ENCODE data around the gene FAM237B.
"Not testable (repeated sequence)": the region's sequence is repeated elsewhere in the genome, so short reads cannot be mapped to it uniquely, and the experiment has no call there.

FAM237B gene

DNA sequence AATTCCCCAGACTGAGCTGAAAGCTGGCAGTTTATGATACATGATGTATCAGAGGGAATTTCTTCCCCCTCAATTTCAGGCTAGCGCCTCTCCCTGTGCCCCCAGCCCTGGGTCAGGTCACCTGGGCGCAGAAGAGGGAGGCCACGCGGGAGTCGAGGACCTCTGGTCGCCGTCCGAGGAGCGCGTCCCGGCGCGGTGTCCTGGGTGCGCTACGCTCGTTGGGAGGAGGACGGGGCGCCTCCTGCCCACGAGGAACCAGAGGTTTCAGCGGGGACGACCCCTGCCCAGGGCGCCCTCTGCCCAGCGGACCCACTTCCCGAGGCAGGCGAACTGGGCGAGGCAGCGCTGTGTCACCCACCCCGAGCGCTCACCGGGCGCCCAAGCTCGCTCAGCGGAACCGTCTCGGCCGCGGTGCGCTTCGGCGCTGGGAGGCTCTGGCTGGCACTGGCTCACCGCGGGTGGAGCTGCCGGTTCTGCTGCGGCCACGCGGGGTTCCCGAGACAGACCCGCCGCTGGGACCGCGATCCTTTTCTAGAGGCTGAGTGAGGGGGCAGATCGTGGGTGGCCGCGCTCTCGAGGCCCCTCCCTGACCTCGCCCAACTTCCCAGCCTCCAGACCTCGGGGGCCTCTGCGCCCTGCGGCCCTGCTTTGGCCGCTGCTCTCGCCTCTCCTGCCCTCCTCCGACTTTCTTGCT lies at the start of gene FAM237B:
Gene FAM237B (minus strand): TSS at position 504 of the 694 bp plus-strand sequence. CDS start 1,556 bp downstream, outside the sequence.
- DNase-seq (ENCODE audit: low spot score) = peak; percentile 46

- no peak for DNase-seq (ENCODE audit: low spot score)
Observed at GRCh38 chr7:90351987-90352386, 30.9 kb upstream of the FAM237B start.

- DNase-seq (ENCODE audit: low spot score) = not testable (repeated sequence)
Observed at GRCh38 chr7:90350032-90350431, 28.9 kb upstream of the FAM237B start.

GRCh38 chr7:90349305-90349704 lies 28.2 kb upstream of the FAM237B start:
- DNase-seq (ENCODE audit: low spot score) = no peak

DNA sequence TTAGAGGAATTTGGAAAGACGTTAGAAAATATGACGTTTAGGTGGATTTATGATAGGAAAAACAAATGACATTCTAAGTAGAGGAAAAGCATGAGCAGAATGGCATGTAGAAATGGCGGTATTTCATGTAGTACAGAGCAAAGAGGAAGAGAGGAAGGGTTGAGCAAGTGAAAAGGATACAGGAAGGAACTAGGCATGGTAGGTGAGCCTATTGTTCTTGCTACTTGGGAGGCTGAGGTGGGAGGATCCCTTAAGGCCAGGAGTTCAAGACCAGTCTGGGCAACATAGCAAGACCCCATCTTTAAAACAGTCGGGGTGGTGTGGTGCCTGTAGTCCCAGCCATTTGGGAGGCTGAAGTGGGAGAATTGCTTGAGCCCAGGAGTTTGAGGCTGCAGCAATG lies 26.7 kb upstream of the FAM237B start:
- DNase-seq (ENCODE audit: low spot score) = no peak

GRCh38 chr7:90346336-90347125 lies 25.4 kb upstream of the FAM237B start, which contains the start of gene GTPBP10:
Gene GTPBP10 (plus strand): TSS chr7:90346716. CDS start chr7:90346742, 26 bp downstream.
- peak; percentile 91 for DNase-seq (ENCODE audit: low spot score)

DNA sequence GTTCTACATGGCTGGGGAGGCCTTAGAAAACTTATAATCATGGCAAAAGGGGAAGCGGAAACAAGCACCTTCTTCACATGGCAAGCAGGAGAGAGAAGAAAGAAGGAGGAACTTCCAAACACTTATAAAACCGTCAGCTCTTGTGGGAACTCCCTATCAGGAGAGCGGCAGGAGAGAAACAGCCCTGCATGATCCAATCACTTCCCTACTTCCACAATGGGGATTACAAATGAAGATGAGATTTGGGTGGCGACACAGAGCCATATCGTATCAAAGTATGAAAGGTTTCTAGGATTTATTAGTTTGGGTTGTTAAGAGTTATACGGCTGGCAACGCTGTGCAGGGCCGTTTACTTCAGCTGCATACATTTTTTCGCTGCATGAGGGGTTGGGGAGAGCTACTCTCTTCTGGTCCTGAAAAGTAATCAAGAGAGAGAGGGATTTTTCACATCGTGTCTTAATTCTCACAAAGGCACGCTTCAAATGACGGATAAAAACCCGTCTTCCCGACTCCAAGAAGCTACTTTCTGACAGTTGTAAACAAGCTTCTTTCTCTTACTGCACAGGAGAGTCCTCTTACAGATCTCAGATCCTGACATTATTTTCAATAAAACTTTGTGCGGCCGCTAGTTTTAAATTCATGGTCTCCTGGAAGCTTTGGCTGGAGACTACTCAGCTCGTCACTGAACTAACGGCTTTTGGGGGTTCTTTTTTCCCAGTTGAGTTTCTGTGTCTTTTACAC lies 24.7 kb upstream of the FAM237B start:
- no peak for DNase-seq (ENCODE audit: low spot score)

DNA sequence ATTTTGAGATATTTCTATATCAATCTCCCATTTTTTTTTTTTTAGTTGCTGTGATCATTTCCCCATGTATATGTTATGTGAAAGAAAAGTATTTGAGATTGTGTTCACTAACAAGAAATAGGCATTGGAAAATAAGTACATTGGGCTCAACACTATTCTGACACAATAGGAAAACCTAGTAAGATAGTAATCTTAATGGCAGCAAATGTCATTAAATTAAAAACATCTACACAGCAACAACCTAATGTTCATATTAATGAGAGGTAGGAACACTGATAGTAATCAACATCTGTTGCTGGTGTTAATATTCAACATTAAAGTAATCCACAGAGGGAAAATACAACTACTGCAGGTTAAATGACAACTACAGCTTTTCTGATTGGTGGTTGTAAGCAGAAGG lies 23.9 kb upstream of the FAM237B start:
- DNase-seq (ENCODE audit: low spot score) = no peak

- no peak for DNase-seq (ENCODE audit: low spot score)
Observed at GRCh38 chr7:90337106-90337505, 16.0 kb upstream of the FAM237B start.

- not testable (repeated sequence) for DNase-seq (ENCODE audit: low spot score)
Observed at GRCh38 chr7:90334926-90335325, 13.8 kb upstream of the FAM237B start.

- no peak for DNase-seq (ENCODE audit: low spot score)
Observed at GRCh38 chr7:90334193-90334843, 13.2 kb upstream of the FAM237B start.

DNA sequence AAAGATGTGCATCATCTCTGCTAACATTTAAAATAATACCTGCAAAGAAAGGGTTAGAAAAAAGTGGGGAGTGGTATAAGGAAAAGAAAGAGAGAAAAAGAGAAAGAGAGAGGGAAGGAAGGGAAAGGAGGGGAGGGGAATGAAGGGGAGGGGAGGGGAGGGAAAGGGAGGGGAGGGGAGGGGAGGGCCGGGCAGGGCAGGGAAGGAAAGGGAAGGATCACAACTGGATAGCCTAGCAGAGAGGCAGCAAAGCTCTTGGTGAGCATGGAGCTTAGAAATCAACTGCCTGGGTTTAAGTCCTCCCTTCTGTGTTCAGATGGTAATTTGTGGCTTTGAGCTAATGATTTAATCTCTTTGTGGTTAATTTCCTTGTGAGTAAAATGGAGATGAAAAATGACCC lies 5.4 kb upstream of the FAM237B start:
- no peak for DNase-seq (ENCODE audit: low spot score)

GRCh38 chr7:90322837-90323236 lies 1.7 kb upstream of the FAM237B start:
- no peak for DNase-seq (ENCODE audit: low spot score)

- DNase-seq (ENCODE audit: low spot score) = no peak
Observed at GRCh38 chr7:90320418-90320800, 695 bp downstream of the FAM237B start.

GRCh38 chr7:90320014-90320413 lies 1.1 kb downstream of the FAM237B start:
- DNase-seq (ENCODE audit: low spot score) = no peak

GRCh38 chr7:90313907-90314306 lies 7.2 kb downstream of the FAM237B start:
- no peak for DNase-seq (ENCODE audit: low spot score)

DNA sequence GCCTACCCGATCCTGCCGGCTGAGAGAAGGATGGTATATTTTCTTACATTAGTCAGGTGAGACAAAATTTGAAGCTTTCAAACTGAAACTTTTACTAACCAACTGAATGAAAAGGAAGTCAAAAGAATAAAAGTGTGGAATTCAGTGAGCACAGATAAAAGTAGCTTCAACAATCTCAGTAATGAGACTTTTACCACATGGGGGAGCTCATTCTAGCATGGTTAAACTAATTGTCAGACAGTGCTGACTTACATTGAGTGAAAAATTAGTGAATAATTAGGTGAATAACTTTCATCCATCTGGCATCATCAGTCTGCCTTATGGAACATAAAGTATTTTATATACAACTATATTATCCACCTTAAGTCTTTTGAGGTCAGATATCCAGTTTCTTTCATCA lies 8.4 kb downstream of the FAM237B start:
- no peak for DNase-seq (ENCODE audit: low spot score)

DNA sequence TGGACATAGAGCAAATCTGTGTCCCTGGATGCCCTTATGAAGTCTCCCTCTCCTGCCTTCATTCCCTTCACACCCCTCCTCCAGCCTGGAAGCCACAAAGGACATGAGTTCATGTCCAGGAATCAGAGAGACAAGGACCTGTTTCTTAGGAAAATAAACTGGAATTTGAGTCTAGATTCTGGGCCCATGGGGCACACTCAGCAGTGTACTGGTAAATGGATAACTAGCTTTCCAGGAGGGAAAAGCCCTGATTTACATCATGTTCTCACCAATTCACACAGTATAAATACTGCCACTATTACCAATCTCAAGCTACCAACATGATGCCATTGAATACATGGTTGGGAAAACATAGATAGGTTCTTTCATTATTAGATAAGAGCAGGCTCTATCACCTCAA lies 9.9 kb downstream of the FAM237B start:
- no peak for DNase-seq (ENCODE audit: low spot score)

DNA sequence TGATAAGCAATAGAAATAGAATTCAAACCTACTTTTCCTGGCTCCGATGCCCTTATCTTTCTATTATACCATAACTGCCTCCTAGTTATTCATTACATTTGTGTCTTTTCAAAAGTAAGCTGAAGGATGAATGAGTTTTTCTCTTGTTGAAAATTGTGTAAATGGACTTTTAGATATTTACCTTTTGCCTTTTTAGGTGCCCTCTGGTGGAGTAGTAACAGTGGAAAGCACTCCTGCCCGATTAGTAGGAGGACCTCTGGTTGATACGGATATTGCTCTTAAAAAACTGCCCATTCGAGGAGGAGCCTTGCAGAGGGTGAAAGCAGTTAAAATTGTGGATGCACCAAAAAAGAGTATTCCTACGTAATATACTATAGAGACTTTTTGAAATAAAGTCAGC lies 11.2 kb downstream of the FAM237B start:
- DNase-seq (ENCODE audit: low spot score) = no peak

DNA sequence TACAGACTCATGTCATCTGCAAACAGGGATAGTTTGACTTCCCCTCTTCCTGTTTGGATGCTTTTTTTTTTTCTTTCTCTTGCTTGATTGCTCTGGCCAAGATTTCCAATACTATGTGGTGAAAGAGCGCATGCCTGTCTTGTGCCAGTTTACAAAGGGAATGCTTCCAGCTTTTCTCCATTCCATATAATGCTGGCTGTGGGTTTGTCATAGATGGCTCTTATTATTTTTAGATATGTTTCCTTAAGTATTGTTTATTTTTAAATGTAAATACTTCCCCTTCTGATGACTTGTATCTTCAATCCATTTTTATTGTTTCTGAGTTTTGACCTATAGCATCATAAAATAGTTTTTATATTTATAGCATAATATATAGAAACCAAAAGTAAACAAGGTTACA lies 17.9 kb downstream of the FAM237B start:
- DNase-seq (ENCODE audit: low spot score) = no peak

- DNase-seq (ENCODE audit: low spot score) = peak; percentile 28
Observed at GRCh38 chr7:90298145-90299038, 22.7 kb downstream of the FAM237B start.

Measured in hepatic stellate cell (primary cell).